ENCODE results near the gene RNF19B. TPM values are rescaled to one million over a fixed set of nuclear protein-coding genes. Genes with fewer than 3 reads are reported as not detected.

Gene RNF19B
- total RNA-seq, 1 experiment from 2014 or later, result 15.0 TPM

DNA sequence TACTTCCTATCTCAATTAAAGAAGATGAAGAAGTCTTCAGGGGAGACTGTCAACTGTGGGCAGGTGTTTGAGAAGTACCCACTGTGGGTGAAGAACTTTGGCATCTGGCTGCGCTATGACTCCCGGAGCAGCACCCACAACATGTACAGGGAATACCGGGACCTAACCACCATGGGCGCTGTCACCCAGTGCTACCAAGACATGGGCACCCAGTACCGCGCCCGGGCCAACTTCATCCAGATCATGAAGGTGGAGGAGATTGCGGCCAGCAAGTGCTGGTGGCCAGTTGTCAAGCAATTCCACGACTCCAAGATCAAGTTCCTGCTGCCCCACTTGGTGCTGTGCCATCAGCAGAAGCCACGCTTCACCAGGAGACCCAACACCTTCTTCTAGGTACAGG, 15.5 kb upstream of the RNF19B start:
- Histone ChIP-seq H3K23ac (ENCODE audit: insufficient read length, low read depth, low read length) (no peak overlapping the region), H3K56ac (ENCODE audit: insufficient read length, low read depth, low read length) (no peak overlapping the region), H2AK5ac (ENCODE audit: insufficient read length, low read length) (no peak overlapping the region), H3K4me2 (ENCODE audit: insufficient read depth, insufficient read length, low read length) (no peak overlapping the region), H2BK20ac (ENCODE audit: low read depth, low read length, poor library complexity, severe bottlenecking) (no peak overlapping the region), H4K5ac (ENCODE audit: insufficient read length, low read depth, low read length) (no peak overlapping the region), H3K4me1 (ENCODE audit: insufficient read depth, low read length) (peaks cover 11% of the 10 kb centered on the region; the same call in 1 of the 2 replicates), H3T11ph (ENCODE audit: low read length) (no peak overlapping the region), H3K79me1 (ENCODE audit: insufficient read depth, low read depth, low read length, poor library complexity, severe bottlenecking) (no peaks in the 10 kb centered on the region), H3K27ac (ENCODE audit: insufficient read length, low read depth, low read length) (no peak overlapping the region), H3K79me2 (ENCODE audit: insufficient read depth, low read length) (no peaks in the 10 kb centered on the region), H3K14ac (ENCODE audit: insufficient read depth, low read length) (no peak overlapping the region), H4K8ac (replicated peaks; ENCODE audit: insufficient read length, low read depth, low read length) (no peak overlapping the region), H3K23me2 (ENCODE audit: insufficient read length, low read depth, low read length, poor library complexity, severe bottlenecking) (no peaks in the 10 kb centered on the region), H3K9ac (ENCODE audit: extremely low read depth, insufficient read length, low read length) (no peak overlapping the region), H3K4ac (ENCODE audit: low read depth, low read length) (no peak overlapping the region), H2BK5ac (ENCODE audit: insufficient read length, low read length) (no peak overlapping the region), H4K91ac (ENCODE audit: insufficient read length, low read depth, low read length) (no peak overlapping the region), H2BK12ac (ENCODE audit: insufficient read length, low read depth, low read length) (no peak overlapping the region), H3K9me3 (ENCODE audit: control insufficient read depth, low read depth, low read length) (no peaks in the 10 kb centered on the region), H2BK15ac (ENCODE audit: low read depth, low read length) (no peak overlapping the region), H2BK120ac (ENCODE audit: low read depth, low read length, poor library complexity, severe bottlenecking) (no peak overlapping the region), H2AFZ (ENCODE audit: low read length) (no peak overlapping the region), H3K27me3 (ENCODE audit: insufficient read depth, low read length) (no peaks in the 10 kb centered on the region), H3K18ac (ENCODE audit: insufficient read length, low read depth, low read length) (no peak overlapping the region), H4K20me1 (ENCODE audit: control insufficient read depth, insufficient read depth, insufficient read length) (no peaks in the 10 kb centered on the region)
- H3K36me3 Mint-ChIP-seq (ENCODE audit: insufficient read depth in 1 of 3, low read depth in 3 of 3), result peaks cover 5 to 9% (median 6%) of the 10 kb centered on the region in 3 experiments; a peak in 6 of 7 replicates
- no CpG with 5 or more reads among the region's 10 CpGs for WGBS (ENCODE audit: extremely low coverage, insufficient read length, low lambda C conversion rate)
- peaks cover 58% of the 10 kb centered on the region for H3K27me3 Mint-ChIP-seq (ENCODE audit: low read depth)
- peaks cover 8 to 10% of the 10 kb centered on the region in 2 experiments for H3K9me3 Mint-ChIP-seq
- no peak for DNase-seq
- H3K27ac Mint-ChIP-seq, result no peak overlapping the region
- TF ChIP-seq, protein P1, sequence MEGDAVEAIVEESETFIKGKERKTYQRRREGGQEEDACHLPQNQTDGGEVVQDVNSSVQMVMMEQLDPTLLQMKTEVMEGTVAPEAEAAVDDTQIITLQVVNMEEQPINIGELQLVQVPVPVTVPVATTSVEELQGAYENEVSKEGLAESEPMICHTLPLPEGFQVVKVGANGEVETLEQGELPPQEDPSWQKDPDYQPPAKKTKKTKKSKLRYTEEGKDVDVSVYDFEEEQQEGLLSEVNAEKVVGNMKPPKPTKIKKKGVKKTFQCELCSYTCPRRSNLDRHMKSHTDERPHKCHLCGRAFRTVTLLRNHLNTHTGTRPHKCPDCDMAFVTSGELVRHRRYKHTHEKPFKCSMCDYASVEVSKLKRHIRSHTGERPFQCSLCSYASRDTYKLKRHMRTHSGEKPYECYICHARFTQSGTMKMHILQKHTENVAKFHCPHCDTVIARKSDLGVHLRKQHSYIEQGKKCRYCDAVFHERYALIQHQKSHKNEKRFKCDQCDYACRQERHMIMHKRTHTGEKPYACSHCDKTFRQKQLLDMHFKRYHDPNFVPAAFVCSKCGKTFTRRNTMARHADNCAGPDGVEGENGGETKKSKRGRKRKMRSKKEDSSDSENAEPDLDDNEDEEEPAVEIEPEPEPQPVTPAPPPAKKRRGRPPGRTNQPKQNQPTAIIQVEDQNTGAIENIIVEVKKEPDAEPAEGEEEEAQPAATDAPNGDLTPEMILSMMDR (conservative IDR thresholded peaks at IDR 0.05), result no peak
- peaks cover 45 to 47% of the 10 kb centered on the region in 2 experiments for H3K4me1 Mint-ChIP-seq
- H3K4me3 Mint-ChIP-seq, result no peak overlapping the region

Measured in H9 (cell line).